ENCODE data around the gene LIMS2. TPM values are rescaled to one million over a fixed set of nuclear protein-coding genes. Genes with fewer than 3 reads are reported as not detected.

Gene LIMS2
- total RNA-seq, 1 donor from 2014 or later = 112 TPM

- peak; percentile 94 for DNase-seq (ENCODE audit: low spot score)
Observed at GRCh38 chr2:127701193-127701650, 25.9 kb upstream of the LIMS2 start, which contains the start of gene SFT2D3. Gene SFT2D3, plus strand, starts transcription at chr2:127701497. Its CDS starts 32 bp downstream, at chr2:127701529.

GRCh38 chr2:127700527-127701192, 25.3 kb upstream of the LIMS2 start:
- peak; percentile 78 for DNase-seq (ENCODE audit: low spot score)

- DNase-seq (ENCODE audit: low spot score) = no peak
Observed at GRCh38 chr2:127698553-127699355, 23.4 kb upstream of the LIMS2 start.

DNA sequence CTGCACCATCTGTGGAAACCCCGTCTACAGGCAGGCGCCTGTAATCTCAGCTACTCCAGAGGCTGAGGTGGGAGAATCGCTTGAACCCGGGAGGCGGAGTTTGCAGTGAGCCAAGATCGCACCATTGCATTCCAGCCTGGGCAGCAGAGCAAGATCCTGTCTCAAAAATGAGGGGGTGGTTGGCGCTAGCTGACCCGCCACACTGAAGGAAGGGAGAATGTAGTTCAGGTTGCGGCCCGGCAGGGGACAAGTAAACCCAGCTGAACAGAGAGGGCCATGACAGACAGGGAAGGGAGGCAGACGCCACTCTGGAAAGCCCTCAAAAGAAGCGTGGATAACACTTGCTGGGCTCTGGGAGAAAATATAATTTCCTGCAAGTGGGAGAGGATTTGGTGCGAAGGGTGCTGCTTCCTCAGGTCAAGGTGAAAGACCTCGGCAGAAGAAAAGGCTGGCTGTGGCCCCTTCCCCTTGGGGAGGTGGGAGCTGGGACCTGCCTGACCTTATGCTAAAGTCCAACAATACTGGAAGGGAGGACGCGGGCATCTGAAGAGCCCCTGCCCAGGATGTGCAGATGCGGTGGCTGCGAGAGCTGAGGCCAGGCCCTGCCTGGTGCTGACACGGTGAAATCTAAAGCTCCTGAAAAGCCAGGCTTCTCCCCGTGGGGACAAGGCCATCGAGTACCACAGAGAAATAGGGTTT, 22.3 kb upstream of the LIMS2 start:
- DNase-seq (ENCODE audit: low spot score) = no peak

DNA sequence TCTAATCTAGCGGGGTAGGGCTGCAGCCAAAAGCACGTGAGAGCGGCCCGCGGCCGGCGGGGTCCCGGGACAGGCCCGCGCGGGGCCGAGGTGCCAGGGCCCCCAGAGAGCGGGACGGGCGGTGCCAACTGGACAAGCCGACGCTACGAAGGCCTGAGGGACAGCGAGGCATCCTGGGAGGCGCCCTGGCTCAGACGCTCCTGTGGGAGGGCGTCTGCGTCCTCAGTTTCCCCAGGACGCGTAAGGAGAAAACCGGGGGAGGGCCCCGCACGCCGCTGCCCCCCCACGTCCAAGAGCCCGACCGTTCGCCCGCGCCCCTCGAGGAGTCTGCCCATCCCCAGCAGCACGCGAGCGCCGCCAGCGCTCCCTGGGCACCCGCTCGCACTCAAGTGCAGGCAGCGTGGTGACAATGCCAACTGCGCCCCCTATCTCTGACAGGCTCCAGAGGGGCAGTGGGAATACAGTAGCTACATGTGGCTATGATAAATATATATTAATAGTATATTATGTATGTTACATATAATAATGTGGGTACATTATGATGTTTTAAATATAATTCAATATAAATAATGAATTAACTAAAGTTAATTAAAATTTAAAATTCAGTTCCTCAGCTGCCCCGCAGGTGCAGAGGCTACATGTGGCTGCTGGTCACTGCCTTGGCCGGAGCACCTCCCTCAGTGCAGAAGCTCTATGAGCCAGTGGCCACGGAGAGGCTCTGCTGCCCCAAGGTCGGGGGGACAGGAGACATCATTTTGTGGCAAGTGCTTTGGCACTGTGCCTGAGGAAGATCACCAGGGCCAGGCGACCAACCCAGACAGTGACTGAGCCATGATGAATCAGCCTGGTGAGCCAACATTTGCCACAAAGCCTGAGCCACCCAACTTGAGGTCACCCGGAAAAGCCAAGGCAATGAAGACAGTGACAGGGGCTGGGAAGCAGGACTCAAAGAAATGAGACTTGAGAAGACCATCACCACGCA, 20.5 kb upstream of the LIMS2 start:
- peak; percentile 73 for DNase-seq (ENCODE audit: low spot score)

GRCh38 chr2:127694986-127695385, 19.7 kb upstream of the LIMS2 start:
- DNase-seq (ENCODE audit: low spot score) = no peak

DNA sequence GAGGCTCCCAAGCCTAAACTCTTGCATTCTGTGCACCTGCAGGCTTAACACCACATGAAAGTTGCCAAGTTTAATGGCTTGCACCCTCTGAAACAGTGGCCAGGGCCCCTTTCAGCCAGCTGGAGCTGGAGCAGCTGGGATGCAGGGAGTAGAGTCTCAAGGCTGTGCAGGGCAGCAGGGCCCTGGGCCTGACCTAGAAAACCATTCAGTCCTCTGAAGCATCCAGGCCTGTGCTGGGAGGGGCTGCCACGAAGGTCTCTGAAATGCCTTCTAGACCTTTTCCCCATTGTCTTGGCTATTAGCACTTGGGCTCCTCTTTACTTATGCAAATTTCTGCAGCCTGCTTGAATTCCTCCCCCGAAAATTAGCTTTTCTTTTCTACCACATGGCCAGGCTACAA, 15.4 kb upstream of the LIMS2 start:
- no peak for DNase-seq (ENCODE audit: low spot score)

GRCh38 chr2:127688405-127688804, 13.1 kb upstream of the LIMS2 start:
- no peak for DNase-seq (ENCODE audit: low spot score)

- no peak for DNase-seq (ENCODE audit: low spot score)
Observed at GRCh38 chr2:127685410-127686080, 10.2 kb upstream of the LIMS2 start.

DNA sequence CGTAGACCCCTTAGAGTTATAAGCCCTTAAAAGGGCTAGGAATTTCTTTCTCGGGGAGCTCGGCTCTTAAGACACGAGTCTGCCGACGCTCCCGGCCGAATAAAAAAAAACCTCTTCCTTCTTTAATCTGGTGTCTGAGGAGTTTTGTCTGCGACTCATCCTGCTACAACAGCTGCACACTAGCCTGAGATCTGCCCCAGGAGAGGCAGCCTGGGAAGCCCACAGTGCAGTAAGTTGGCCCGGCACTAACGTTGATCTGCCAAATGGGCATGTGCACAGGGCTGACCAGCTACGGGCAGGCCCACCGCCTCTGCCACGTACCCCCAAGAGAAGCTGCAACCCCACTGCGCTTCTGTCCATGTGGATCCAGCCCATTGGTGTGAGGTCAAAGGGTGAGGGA, 8.4 kb upstream of the LIMS2 start:
- DNase-seq (ENCODE audit: low spot score) = peak; percentile 37

GRCh38 chr2:127683056-127683455, 7.7 kb upstream of the LIMS2 start:
- peak; percentile 18 for DNase-seq (ENCODE audit: low spot score)

DNA sequence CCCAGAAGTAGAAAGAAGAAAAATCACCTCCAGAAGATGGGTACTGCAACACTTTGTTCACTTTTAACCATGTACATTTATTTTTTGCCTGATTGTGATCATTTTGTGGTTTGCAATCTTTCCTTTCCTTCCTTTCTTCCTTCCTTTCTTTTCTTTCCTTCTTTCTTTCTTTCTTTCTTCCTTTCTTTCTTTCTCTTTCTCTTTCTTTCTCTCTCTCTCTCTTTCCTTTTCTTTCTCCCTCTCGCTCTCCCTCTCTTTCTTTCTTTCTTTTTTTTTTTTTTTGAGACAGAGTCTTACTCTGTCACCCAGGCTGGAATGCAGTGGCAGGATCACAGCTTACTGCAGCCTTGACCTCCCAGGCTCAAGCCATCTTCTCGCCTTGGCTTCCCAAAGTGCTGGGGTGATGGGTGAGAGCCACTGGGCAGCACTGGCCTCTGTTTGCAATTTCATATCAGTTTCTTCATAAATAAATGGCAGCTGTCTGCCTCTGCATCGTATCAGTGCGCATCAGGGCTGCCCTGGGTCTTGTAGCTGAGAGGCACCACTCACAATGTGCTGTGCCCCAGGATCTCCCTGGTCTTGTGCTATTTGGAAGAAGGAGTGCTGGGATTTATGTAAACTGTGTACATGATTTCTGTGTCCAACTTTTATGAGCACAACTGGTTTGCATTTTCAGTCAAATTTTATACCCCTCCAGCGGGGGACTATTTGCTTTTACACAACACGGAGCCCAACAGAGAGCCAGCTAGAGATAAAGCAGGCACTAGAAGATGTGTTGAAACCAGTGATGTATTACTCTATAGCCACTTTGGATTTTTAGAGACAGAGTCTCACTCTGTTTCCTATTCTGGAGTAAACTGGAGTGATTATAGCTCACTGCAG, 6.9 kb upstream of the LIMS2 start:
- peak; percentile 26 for DNase-seq (ENCODE audit: low spot score)

- DNase-seq (ENCODE audit: low spot score) = peak; percentile 43
Observed at GRCh38 chr2:127681288-127681804, 6.0 kb upstream of the LIMS2 start.

DNA sequence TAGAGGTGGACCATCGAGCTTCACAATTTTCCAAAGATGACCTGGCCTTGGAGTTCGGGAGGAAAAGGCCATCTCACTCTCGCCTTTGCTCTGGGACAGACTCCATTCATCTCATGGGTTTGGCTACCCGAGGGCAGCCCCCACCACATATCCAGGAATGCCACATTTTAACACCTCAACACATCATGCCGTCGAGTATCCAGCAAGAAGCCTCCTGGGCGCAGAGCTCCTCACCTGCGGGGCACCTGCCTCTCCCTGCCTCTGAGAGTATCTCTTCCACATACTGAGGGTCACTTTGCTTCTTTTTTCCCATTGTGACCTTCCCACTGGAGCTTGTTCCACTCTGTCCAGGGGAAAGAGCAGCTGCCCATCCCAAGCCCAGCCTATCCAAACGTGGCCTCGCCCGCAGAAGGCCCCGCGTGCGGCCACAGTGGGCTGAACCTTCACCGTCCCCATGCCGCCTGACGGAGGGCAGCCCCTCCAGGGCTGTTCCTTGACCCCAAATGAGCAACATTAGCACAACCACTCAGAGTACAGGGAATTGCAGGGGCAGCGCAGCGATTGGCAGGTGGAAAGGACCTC, 5.5 kb upstream of the LIMS2 start:
- peak; percentile 33 for DNase-seq (ENCODE audit: low spot score)

DNA sequence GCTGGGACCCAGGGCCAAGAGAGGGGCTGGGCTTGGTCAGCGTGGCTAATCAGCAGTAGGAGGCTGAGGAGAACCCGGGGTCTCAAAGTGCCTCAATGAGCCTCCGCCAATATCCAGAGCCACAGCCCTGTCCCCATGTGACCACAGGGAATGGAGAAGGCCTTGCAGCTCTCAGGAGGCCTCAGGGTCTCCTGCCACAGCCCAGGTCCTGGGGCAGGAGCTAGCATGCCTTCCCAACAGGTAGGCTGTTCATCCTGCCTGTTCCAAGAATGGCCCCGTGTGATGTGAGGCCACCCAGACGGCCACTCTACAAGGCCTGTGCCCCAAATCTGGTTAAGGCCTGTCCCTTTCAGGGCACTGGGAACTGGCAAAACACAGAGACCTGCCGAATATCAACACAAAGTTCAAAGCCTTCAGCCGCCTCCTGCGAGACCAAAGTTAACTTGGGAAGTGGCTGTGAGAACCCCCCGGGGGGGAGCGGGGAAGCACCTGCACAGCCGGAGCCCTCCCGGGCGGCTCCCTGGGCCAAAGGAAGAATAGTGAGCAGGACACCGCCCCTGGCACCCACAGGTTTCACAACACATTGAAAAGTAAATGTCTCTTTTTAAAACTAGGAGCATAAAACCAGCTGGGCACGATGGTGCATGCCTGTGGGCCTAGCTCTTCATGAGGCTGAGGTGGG, 4.5 kb upstream of the LIMS2 start:
- peak; percentile 37 for DNase-seq (ENCODE audit: low spot score)

- no peak for DNase-seq (ENCODE audit: low spot score)
Observed at GRCh38 chr2:127678991-127679390, 3.7 kb upstream of the LIMS2 start.

GRCh38 chr2:127678531-127678930, 3.2 kb upstream of the LIMS2 start:
- DNase-seq (ENCODE audit: low spot score) = no peak

DNA sequence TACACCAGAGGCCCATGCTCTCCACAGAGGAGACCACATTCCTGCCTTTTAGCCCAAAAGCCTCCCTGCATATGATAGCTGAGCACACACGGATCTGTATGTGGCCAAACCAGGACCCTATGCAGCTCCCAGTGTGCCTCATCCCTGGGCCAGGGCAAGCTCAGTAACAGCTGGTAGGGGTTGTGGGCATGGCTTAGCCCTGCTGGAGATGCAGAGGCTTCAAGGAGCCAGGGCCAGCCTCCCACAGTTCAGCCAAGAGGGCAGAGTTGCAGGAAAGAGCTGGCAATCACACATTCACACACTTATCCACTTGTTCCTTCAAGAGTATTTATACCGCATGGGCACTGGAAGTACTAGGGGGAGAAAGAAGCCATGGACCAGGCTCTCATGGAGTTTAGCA, 1.6 kb upstream of the LIMS2 start:
- peak; percentile 38 for DNase-seq (ENCODE audit: low spot score)
